SH-SY5Y (cell line): Measurements from ENCODE around the gene USP20.

Experiments
- GATA2 ChIP-seq: IDR thresholded peaks from 2 replicates; pipeline ENCODE4 v1.6.1; 2011; ENCODE audit warnings: mild to moderate bottlenecking, low read depth, low read length
- GATA3 ChIP-seq: IDR thresholded peaks from 2 replicates; pipeline ENCODE4 v1.6.1; 2011; ENCODE audit warnings: low read depth, mild to moderate bottlenecking, low read length, moderate library complexity

GRCh38 chr9:129854588-129855110, 19.4 kb downstream of the USP20 start:
- TF ChIP-seq GATA2 = no peak
- no peak for TF ChIP-seq GATA3
